MM.1S (cell line): ENCODE results near the gene FAM50B.
A peak's percentile ranks its signal among the peaks of the same experiment; 100 is the strongest.

Source experiments
- DNase-seq: peaks from one replicate; pipeline ENCODE4 v3.0.0-alpha.2; 2015
- H2AFZ ChIP-seq: fragments of 300-600 bp; sonication (generic); 2 replicates; pipeline ENCODE4 v1.6.0; 2016; ENCODE audit warnings: antibody characterized with exemption, low read length
- H3F3A ChIP-seq: fragments of 300-600 bp; sonication (generic); 2 replicates; pipeline ENCODE4 v1.6.1; 2016; ENCODE audit warnings: mild to moderate bottlenecking, antibody characterized with exemption, low read length, moderate library complexity, mixed read lengths; ENCODE audit not compliant: insufficient read depth
- H3K27ac ChIP-seq: fragments of 300-600 bp; sonication (generic); 2 replicates; pipeline ENCODE4 v1.5.1; 2016; ENCODE audit warnings: mild to moderate bottlenecking, low read length
- H3K27me3 ChIP-seq: fragments of 300-600 bp; sonication (generic); replicated peaks from 2 replicates; pipeline ENCODE4 v1.6.0; 2016; ENCODE audit warnings: low read length; ENCODE audit not compliant: insufficient read depth
- H3K36me3 ChIP-seq: fragments of 300-600 bp; sonication (generic); replicated peaks from 2 replicates; pipeline ENCODE4 v1.6.1; 2016; ENCODE audit warnings: mild to moderate bottlenecking, low read length, mixed read lengths; ENCODE audit not compliant: insufficient read depth
- H3K4me1 ChIP-seq: fragments of 300-600 bp; sonication (generic); 2 replicates; pipeline ENCODE4 v1.6.1; 2016; ENCODE audit warnings: low read length, mixed read lengths
- H3K4me2 ChIP-seq: fragments of 300-600 bp; sonication (generic); 2 replicates; pipeline ENCODE4 v1.6.0; 2016; ENCODE audit warnings: low read depth, low read length
- H3K4me3 ChIP-seq: fragments of 300-600 bp; sonication (generic); 2 replicates; pipeline ENCODE4 v1.5.1; 2016; ENCODE audit warnings: low read length, mixed read lengths
- H3K79me2 ChIP-seq: fragments of 300-600 bp; sonication (generic); 2 replicates; pipeline ENCODE4 v1.6.1; 2016; ENCODE audit warnings: mixed run types, low read length, mixed read lengths
- H3K9ac ChIP-seq: fragments of 300-600 bp; sonication (generic); 2 replicates; pipeline ENCODE4 v1.6.1; 2016; ENCODE audit warnings: low read length, mixed read lengths
- H3K9me2 ChIP-seq: fragments of 300-600 bp; sonication (generic); replicated peaks from 2 replicates; pipeline ENCODE4 v1.6.1; 2016; ENCODE audit warnings: mild to moderate bottlenecking, low read length, mixed read lengths; ENCODE audit not compliant: insufficient read depth
- H3K9me3 ChIP-seq: fragments of 300-600 bp; sonication (generic); replicated peaks from 2 replicates; pipeline ENCODE4 v1.6.1; 2016; ENCODE audit warnings: mild to moderate bottlenecking, low read length, mixed read lengths; ENCODE audit not compliant: insufficient read depth
- H4K20me1 ChIP-seq: fragments of 300-600 bp; sonication (generic); 2 replicates; pipeline ENCODE4 v1.6.1; 2016; ENCODE audit warnings: mild to moderate bottlenecking, low read length, moderate library complexity, mixed read lengths; ENCODE audit not compliant: insufficient read depth
- EZH2 ChIP-seq: fragments of 300-600 bp; sonication (generic); optimal IDR thresholded peaks from 2 replicates; pipeline ENCODE3; 2017; ENCODE audit warnings: low read depth, mild to moderate bottlenecking, antibody characterized with exemption, low read length, mixed read lengths
- EZH2phosphoT487 ChIP-seq: fragments of 300-600 bp; sonication (generic); IDR thresholded peaks from 2 replicates; pipeline ENCODE4 v1.6.1; 2018; ENCODE audit warnings: antibody characterized with exemption, low read length
- TF ChIP-seq, protein P1 (sequence below): fragments of 300-600 bp; sonication (generic); IDR thresholded peaks from 2 replicates; pipeline ENCODE4 v1.5.1; 2016; ENCODE audit warnings: antibody characterized with exemption, low read length, mixed read lengths

FAM50B gene

DNA sequence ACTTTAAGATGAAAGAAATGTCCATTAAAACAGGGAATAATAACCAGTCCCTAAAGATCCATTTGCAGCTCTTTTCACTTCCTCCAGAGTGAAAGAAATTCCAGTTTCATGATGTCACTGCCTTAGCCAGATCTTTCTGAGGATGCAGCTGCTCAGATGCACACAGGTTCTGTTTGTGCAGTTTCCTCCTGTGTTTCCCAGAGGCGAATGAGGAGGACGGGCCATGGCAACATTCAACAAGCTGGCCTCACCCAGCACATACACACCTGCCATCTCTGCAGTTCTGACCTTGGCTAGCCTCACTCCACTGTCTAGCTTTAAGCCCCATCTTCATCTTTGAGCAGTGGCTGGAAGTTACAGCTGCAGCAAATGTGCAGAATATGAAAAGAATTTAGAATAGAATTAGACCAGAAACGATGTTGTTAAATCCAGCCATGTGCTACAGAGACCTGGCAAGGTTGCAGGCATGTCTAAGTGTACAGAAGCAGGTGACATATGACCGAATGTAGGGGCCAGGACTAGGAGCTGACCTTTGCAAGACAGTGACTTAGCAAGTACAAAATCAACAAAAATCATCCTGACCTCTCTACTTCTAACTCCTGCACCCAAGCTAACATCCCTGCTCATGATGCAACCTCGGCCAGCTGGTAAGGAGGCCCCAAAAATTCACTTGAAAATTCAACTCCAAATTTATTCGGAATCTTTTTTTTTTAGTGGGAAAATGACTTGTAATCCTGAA lies 35.0 kb downstream of the FAM50B start:
- no peaks in the 10 kb centered on the region for H3K9me2 ChIP-seq
- no peak overlapping the region for H3K4me2 ChIP-seq

DNA sequence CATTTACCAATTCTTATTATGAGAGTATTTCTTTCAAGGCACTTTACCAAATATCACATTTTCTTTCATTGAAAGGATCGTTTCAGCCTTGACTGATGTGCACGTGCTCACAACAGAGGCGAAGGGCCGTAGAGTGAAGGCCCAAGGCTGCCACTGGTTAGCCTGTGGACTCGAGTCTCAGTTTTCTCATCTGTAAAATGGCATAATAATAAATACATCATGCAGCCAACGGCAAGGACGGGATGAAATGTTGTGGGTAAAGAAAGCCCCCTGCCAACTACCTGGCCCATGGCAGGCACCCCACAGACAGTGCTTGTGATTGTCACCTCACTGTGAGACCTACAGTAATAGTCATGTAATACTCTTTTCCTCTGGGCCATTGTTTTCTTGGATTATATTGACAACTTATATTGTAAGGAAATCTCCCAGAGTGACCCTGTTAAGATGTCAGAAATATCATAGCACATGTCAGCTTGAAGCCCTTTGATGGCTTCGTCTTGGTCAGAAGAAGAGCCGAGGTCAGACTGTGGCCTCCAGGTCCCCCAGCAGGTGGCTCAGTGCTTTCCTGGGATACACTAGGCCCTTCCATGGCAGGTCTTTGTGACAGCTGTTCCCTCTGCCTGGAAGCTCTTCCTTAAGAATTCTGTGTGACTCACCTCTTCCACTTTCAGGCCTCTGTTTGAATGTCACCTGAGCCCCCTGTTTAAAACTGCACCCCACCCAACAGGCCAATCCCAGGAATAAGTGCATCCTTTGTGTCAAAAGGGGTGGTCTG lies 36.3 kb downstream of the FAM50B start:
- H3K9me2 ChIP-seq: no peaks in the 10 kb centered on the region
- H3K9ac ChIP-seq: no peak overlapping the region
- H4K20me1 ChIP-seq: no peaks in the 10 kb centered on the region
- H3K79me2 ChIP-seq: no peaks in the 10 kb centered on the region
- no peak overlapping the region for H3K27ac ChIP-seq
- TF ChIP-seq, protein P1, sequence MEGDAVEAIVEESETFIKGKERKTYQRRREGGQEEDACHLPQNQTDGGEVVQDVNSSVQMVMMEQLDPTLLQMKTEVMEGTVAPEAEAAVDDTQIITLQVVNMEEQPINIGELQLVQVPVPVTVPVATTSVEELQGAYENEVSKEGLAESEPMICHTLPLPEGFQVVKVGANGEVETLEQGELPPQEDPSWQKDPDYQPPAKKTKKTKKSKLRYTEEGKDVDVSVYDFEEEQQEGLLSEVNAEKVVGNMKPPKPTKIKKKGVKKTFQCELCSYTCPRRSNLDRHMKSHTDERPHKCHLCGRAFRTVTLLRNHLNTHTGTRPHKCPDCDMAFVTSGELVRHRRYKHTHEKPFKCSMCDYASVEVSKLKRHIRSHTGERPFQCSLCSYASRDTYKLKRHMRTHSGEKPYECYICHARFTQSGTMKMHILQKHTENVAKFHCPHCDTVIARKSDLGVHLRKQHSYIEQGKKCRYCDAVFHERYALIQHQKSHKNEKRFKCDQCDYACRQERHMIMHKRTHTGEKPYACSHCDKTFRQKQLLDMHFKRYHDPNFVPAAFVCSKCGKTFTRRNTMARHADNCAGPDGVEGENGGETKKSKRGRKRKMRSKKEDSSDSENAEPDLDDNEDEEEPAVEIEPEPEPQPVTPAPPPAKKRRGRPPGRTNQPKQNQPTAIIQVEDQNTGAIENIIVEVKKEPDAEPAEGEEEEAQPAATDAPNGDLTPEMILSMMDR: 0 out of 2 replicates have a peak, but pooled peaks have one; percentile 4
- no peak for TF ChIP-seq EZH2
- H3K9me3 ChIP-seq: no peaks in the 10 kb centered on the region
- H2AFZ ChIP-seq: no peak overlapping the region
- no peaks in the 10 kb centered on the region for H3K36me3 ChIP-seq
- H3K27me3 ChIP-seq: no peaks in the 10 kb centered on the region
- H3K4me2 ChIP-seq: no peak overlapping the region
- no peaks in the 10 kb centered on the region for H3K4me1 ChIP-seq
- H3K4me3 ChIP-seq: no peak overlapping the region
- no peaks in the 10 kb centered on the region for H3F3A ChIP-seq
- no peak for DNase-seq

More for the DNA sequence above, 35.0 kb downstream of the FAM50B start:
- no peak overlapping the region for H2AFZ ChIP-seq
- no peaks in the 10 kb centered on the region for H3K36me3 ChIP-seq
- no peaks in the 10 kb centered on the region for H3K79me2 ChIP-seq
- H3F3A ChIP-seq: no peaks in the 10 kb centered on the region
- no peaks in the 10 kb centered on the region for H3K4me1 ChIP-seq
- H3K9me3 ChIP-seq: no peaks in the 10 kb centered on the region
- no peaks in the 10 kb centered on the region for H3K27me3 ChIP-seq
- H3K9ac ChIP-seq: no peak overlapping the region
- no peak overlapping the region for H3K4me3 ChIP-seq
- no peak for TF ChIP-seq EZH2phosphoT487
- TF ChIP-seq EZH2: no peak
- TF ChIP-seq, protein P1: no peak
- no peaks in the 10 kb centered on the region for H4K20me1 ChIP-seq
- no peak overlapping the region for H3K27ac ChIP-seq
- no peak for DNase-seq

- Histone ChIP-seq H3F3A (no peaks in the 10 kb centered on the region), H3K9me3 (no peaks in the 10 kb centered on the region), H3K9ac (no peak overlapping the region), H3K4me1 (no peaks in the 10 kb centered on the region), H3K27me3 (no peaks in the 10 kb centered on the region), H4K20me1 (no peaks in the 10 kb centered on the region), H3K79me2 (no peaks in the 10 kb centered on the region), H2AFZ (no peak overlapping the region), H3K4me2 (no peak overlapping the region), H3K9me2 (no peaks in the 10 kb centered on the region), H3K36me3 (no peaks in the 10 kb centered on the region), H3K27ac (no peak overlapping the region), H3K4me3 (no peak overlapping the region)
- no peak for DNase-seq
- no peak for TF ChIP-seq EZH2phosphoT487
- TF ChIP-seq EZH2: no peak
- TF ChIP-seq, protein P1: no peak
Measured at GRCh38 chr6:3887150-3887700, 38.1 kb downstream of the FAM50B start.
